Endothelial cell of umbilical vein (primary cell): ENCODE data around the gene ITPRIPL1. TPM values are rescaled to one million over a fixed set of nuclear protein-coding genes. Genes with fewer than 3 reads are reported as not detected.

Experiments used
- BruUV-seq: library from RNA; stranded (reverse); fragments of 400-500 nt; replicated peaks from 2 replicates; lab custom pipeline; 2021; lab: Mats Ljungman, UMichigan
- CTCF ChIA-PET: fragments of 300-600, 350-600 bp; sonication (Branson Sonifier 250); formaldehyde crosslinking; loops from one replicate; lab custom pipeline; 2021; ENCODE audit warnings: antibody characterized with exemption, inconsistent platforms; lab: Charles Lee
- POLR2A ChIA-PET: fragments of 300-600, 350-600 bp; sonication (Branson Sonifier 250); formaldehyde crosslinking; loops from one replicate; lab custom pipeline; 2021; ENCODE audit warnings: antibody characterized with exemption, inconsistent platforms; lab: Charles Lee
- DNase-seq: peaks from one replicate; pipeline ENCODE4 v3.0.0-alpha.2; 2011; ENCODE audit warnings: low read depth, low spot score
- FAIRE-seq: peaks from 2 replicates; lab custom pipeline; 2011; peaks lifted over from hg19 to GRCh38; lab: Jason Lieb, UNC
- H2AFZ ChIP-seq: 2 replicates; pipeline ENCODE4 v1.6.0; 2012; ENCODE audit warnings: low read depth, low read length, control low read depth, inconsistent platforms
- H3K27ac ChIP-seq: 2 replicates; pipeline ENCODE4 v1.5.1; 2011; ENCODE audit warnings: low read depth, mild to moderate bottlenecking, control low read depth, low read length, moderate library complexity; ENCODE audit not compliant: insufficient read depth
- H3K27me3 ChIP-seq, 2 experiments: 2 replicates each; pipeline versions ENCODE4 v1.6.0 to v1.6.1; 2011; ENCODE audit warnings: low read length in 2 of 2, mixed read lengths in 1 of 2; ENCODE audit not compliant: control insufficient read depth in 2 of 2, insufficient read depth in 2 of 2
- H3K36me3 ChIP-seq, 2 experiments: 2 replicates in 1 of 2; 3 replicates in 1 of 2; pipeline ENCODE4 v1.5.1; 2011; ENCODE audit warnings: low read length in 2 of 2, mild to moderate bottlenecking in 1 of 2, moderate library complexity in 1 of 2; ENCODE audit not compliant: control insufficient read depth in 2 of 2, insufficient read depth in 2 of 2; ENCODE audit errors: extremely low read depth in 1 of 2
- H3K4me1 ChIP-seq: 3 replicates; pipeline ENCODE4 v1.5.1; 2011; ENCODE audit warnings: mild to moderate bottlenecking, low read length; ENCODE audit not compliant: control insufficient read depth, insufficient read depth; ENCODE audit errors: extremely low read depth
- H3K4me2 ChIP-seq: 2 replicates; pipeline ENCODE4 v1.6.1; 2011; ENCODE audit warnings: low read length, control low read depth, mixed read lengths; ENCODE audit not compliant: insufficient read depth
- H3K4me3 ChIP-seq, 3 experiments: fragments of 200-600 bp in 1 of 3; sonication (generic), shearing (Covaris generic) in 1 of 3; replicated peaks in 1 of 3; 2 replicates each; pipeline ENCODE4 v1.5.1; 2011 to 2016; ENCODE audit warnings: control low read depth in 3 of 3, low read length in 3 of 3, mild to moderate bottlenecking in 2 of 3, inconsistent platforms in 1 of 3, low read depth in 1 of 3, moderate library complexity in 1 of 3; ENCODE audit not compliant: insufficient read depth in 1 of 3
- H3K79me2 ChIP-seq: 2 replicates; pipeline ENCODE4 v1.6.0; 2012; ENCODE audit warnings: low read length, inconsistent platforms; ENCODE audit not compliant: control insufficient read depth, insufficient read depth
- H3K9ac ChIP-seq: replicated peaks from 2 replicates; pipeline ENCODE3; 2011; ENCODE audit warnings: low read length, control low read depth; ENCODE audit not compliant: insufficient read depth; ENCODE audit errors: extremely low read depth
- H3K9me1 ChIP-seq: replicated peaks from 3 replicates; pipeline ENCODE4 v1.6.0; 2011; ENCODE audit warnings: mild to moderate bottlenecking, low read length; ENCODE audit not compliant: control insufficient read depth, insufficient read depth; ENCODE audit errors: extremely low read depth
- H3K9me3 ChIP-seq: replicated peaks from 2 replicates; pipeline ENCODE4 v1.5.1; 2012; ENCODE audit warnings: low read length, inconsistent platforms; ENCODE audit not compliant: control insufficient read depth, insufficient read depth
- H4K20me1 ChIP-seq: replicated peaks from 2 replicates; pipeline ENCODE3; 2011; ENCODE audit warnings: mild to moderate bottlenecking, low read length; ENCODE audit not compliant: control insufficient read depth, insufficient read depth; ENCODE audit errors: extremely low read depth
- EZH2 ChIP-seq: IDR thresholded peaks from 2 replicates; pipeline ENCODE4 v1.6.1; 2012; ENCODE audit warnings: borderline replicate concordance, low read depth, mild to moderate bottlenecking, moderate library complexity, low read length, inconsistent platforms; ENCODE audit not compliant: severe bottlenecking
- FOS ChIP-seq: IDR thresholded peaks from 2 replicates; pipeline ENCODE4 v1.6.1; 2011; ENCODE audit warnings: mild to moderate bottlenecking, low read length, moderate library complexity, borderline replicate concordance; ENCODE audit not compliant: insufficient read depth
- GATA2 ChIP-seq: IDR thresholded peaks from 2 replicates; pipeline ENCODE4 v1.7.0; 2011; ENCODE audit warnings: low read depth, mild to moderate bottlenecking, moderate library complexity, mixed read lengths, low read length; ENCODE audit not compliant: insufficient read length, insufficient read depth
- JUN ChIP-seq: IDR thresholded peaks from 2 replicates; pipeline ENCODE4 v1.6.1; 2011; ENCODE audit warnings: borderline replicate concordance, low read depth; ENCODE audit not compliant: insufficient read length, insufficient read depth
- MAX ChIP-seq: IDR thresholded peaks from 2 replicates; pipeline ENCODE4 v1.6.1; 2011; ENCODE audit not compliant: insufficient read depth, insufficient read length
- MYC ChIP-seq: IDR thresholded peaks from one replicate; pipeline ENCODE4 v1.6.1; 2011; ENCODE audit warnings: mild to moderate bottlenecking, low read depth, low read length
- POLR2A ChIP-seq: IDR thresholded peaks from 2 replicates; pipeline ENCODE4 v1.6.1; 2012; ENCODE audit warnings: low read depth, mild to moderate bottlenecking, control low read depth, low read length
- POLR2AphosphoS5 ChIP-seq: IDR thresholded peaks from 2 replicates; pipeline ENCODE4 v1.6.1; 2012; ENCODE audit warnings: low read depth, mild to moderate bottlenecking, control low read depth, low read length, moderate library complexity; ENCODE audit not compliant: insufficient read depth
- dilution Hi-C: fragments of 300-500 bp; cut with MboI; formaldehyde crosslinking; loops from one replicate; pipeline ENCODE4 v1.15.0; 2019; ENCODE audit warnings: low sequenced_read_pairs; ENCODE audit not compliant: extremely low pct_ligation_motif_present
- intact Hi-C: fragments of 100-400 bp; cut with micrococcal nuclease; formaldehyde crosslinking; loops from one replicate; pipeline ENCODE4 v1.10.0; 2022
- polyA plus RNA-seq, 4 experiments: library from polyadenylated mRNA; depleted of rRNA in 3 of 4; stranded (reverse) in 3 of 4; unstranded in 1 of 4; fragments of >200 nt; gene quantifications; 2 replicates each; pipeline versions ENCODE4 v1.2.1 to v1.2.3, GENCODE V29; 2011 to 2012; ENCODE audit warnings: missing spikeins in 1 of 4
- total RNA-seq: library from RNA; stranded (reverse); gene quantifications from 2 replicates; pipeline ENCODE4 v1.2.3, GENCODE V29; 2021
- TF ChIP-seq, protein P1 (sequence below), 2 donors: IDR thresholded peaks; 1 replicate in 1 of 2; 2 replicates in 1 of 2; pipeline ENCODE4 v1.5.1; 2011; ENCODE audit warnings: low read length in 2 of 2, mild to moderate bottlenecking in 2 of 2, moderate library complexity in 2 of 2, control low read depth in 1 of 2, inconsistent platforms in 1 of 2, low read depth in 1 of 2; ENCODE audit not compliant: insufficient read depth in 1 of 2; ENCODE audit errors: extremely low read depth in 1 of 2

The ITPRIPL1 gene
- total and polyA plus RNA-seq, 2 donors (not counting 3 experiments of a cell fraction or from before 2014, with no cell fraction given) = 2.6 to 5.8 TPM

DNA sequence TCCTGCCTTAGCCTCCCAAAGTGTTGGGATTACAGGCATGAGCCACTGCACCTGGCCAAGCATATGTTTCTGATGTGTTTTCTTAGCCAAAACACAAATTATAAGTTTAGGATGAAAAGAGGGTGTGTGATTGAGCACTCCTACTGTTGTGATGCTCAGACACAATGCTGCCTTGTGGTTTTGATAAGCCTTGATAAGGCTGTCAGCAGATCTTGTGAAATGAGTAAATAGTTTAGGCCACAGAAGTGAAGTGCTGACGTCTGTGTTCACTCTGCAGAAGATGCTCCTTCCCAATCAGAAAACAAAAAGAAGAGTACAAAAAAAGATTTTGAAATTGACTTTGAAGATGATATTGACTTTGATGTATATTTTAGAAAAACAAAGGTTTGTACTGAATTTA, 34.7 kb downstream of the ITPRIPL1 start:
- H3K79me2 ChIP-seq = no peaks in the 10 kb centered on the region
- DNase-seq (no peak), FAIRE-seq (no peak)
- CTCF ChIA-PET = no interaction called here
- H3K27ac ChIP-seq = no peak overlapping the region
- no peak for TF ChIP-seq MAX
- TF ChIP-seq, protein P1, sequence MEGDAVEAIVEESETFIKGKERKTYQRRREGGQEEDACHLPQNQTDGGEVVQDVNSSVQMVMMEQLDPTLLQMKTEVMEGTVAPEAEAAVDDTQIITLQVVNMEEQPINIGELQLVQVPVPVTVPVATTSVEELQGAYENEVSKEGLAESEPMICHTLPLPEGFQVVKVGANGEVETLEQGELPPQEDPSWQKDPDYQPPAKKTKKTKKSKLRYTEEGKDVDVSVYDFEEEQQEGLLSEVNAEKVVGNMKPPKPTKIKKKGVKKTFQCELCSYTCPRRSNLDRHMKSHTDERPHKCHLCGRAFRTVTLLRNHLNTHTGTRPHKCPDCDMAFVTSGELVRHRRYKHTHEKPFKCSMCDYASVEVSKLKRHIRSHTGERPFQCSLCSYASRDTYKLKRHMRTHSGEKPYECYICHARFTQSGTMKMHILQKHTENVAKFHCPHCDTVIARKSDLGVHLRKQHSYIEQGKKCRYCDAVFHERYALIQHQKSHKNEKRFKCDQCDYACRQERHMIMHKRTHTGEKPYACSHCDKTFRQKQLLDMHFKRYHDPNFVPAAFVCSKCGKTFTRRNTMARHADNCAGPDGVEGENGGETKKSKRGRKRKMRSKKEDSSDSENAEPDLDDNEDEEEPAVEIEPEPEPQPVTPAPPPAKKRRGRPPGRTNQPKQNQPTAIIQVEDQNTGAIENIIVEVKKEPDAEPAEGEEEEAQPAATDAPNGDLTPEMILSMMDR (IDR thresholded peaks at IDR 0.05; ENCODE audit: extremely low read depth in 1 of 2, insufficient read depth in 1 of 2, low read depth in 1 of 2, low read length in 2 of 2) = no peak
- no peak for TF ChIP-seq MYC
- no peak for TF ChIP-seq GATA2
- no peak for TF ChIP-seq FOS
- TF ChIP-seq POLR2AphosphoS5 = no peak
- no peak for TF ChIP-seq JUN
- TF ChIP-seq EZH2 = no peak
- TF ChIP-seq POLR2A = no peak
- H3K4me1 ChIP-seq = no peaks in the 10 kb centered on the region
- H2AFZ ChIP-seq = no peak overlapping the region
- no peaks in the 10 kb centered on the region for H3K9me3 ChIP-seq
- POLR2A ChIA-PET = no interaction called here
- no peaks in the 10 kb centered on the region for H4K20me1 ChIP-seq
- H3K27me3 ChIP-seq = no peaks in the 10 kb centered on the region
- dilution Hi-C loops = no loop called here
- intact Hi-C loops = loop anchor here (5.0 kb wide), 1 partner anchor 147 kb away; the partner anchor contains the start of gene NEURL3
- peaks cover 2% of the 10 kb centered on the region in 2 experiments for H3K36me3 ChIP-seq
- no peak overlapping the region for H3K4me2 ChIP-seq
- H3K4me3 ChIP-seq = no peak overlapping the region
- no TSS peak for BruUV-seq
- H3K9me1 ChIP-seq = no peaks in the 10 kb centered on the region
- no peak overlapping the region for H3K9ac ChIP-seq
